NCI-H1930 (cell line): ENCODE results near the gene NNT.
"Not testable (repeated sequence)": the region's sequence is repeated elsewhere in the genome, so short reads cannot be mapped to it uniquely, and the experiment has no call there.

Experiments used
- DNase-seq, 2 experiments: peaks; one replicate each; lab custom pipeline; 2025; lab: John Stamatoyannopoulos, UW

Gene NNT

DNA sequence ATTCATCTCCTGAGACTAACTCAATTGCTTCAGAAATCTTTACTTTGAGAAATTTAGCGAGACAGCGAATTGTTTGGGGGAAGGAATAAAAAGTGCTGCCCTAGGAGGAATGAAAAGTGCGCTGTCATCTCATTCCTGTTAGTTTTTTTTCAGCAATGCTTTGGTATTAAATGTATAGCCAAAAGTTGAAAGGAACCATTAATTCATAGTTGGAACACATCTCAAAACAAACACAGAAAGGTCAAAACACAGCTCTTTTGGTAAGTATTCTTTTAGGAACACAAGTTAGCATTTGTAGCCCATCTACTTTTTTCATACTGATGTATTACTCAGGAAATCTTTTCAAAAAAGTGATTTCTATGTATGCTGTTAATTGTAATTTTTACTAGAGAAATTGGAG is 109.1 kb downstream of the NNT start:
- DNase-seq, result no peak

DNA sequence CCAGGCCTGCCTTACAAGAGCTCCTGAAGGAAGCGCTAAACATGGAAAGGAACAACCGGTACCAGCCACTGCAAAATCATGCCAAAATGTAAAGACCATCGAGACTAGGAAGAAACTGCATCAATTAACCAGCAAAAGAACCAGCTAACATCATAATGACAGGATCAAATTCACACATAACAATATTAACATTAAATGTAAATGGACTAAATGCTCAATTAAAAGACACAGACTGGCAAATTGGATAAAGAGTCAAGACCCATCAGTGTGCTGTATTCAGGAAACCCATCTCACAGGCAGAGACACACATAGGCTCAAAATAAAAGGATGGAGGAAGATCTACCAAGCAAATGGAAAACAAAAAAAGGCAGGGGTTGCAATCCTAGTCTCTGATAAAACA is 116.8 kb downstream of the NNT start:
- not testable (repeated sequence) for DNase-seq

DNA sequence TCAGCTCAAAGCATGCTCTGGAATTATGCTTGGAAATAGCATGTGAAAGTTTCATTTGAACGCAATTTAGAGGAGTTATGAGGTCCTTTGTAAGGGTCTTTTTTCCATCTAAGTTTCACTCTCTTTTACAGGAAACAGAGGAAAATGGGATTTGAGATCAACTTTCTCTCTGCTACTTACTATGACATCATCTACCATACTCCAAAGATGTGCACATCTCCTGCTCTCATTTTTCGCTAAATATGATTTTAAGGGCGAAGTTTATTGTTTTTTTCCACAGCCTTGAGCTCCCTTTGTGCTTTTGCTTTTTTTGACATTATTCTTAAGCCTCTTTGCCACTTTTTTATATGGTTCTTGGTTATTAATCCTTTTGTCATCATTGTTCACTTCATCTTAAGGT is 125.6 kb downstream of the NNT start:
- no peak for DNase-seq

DNA sequence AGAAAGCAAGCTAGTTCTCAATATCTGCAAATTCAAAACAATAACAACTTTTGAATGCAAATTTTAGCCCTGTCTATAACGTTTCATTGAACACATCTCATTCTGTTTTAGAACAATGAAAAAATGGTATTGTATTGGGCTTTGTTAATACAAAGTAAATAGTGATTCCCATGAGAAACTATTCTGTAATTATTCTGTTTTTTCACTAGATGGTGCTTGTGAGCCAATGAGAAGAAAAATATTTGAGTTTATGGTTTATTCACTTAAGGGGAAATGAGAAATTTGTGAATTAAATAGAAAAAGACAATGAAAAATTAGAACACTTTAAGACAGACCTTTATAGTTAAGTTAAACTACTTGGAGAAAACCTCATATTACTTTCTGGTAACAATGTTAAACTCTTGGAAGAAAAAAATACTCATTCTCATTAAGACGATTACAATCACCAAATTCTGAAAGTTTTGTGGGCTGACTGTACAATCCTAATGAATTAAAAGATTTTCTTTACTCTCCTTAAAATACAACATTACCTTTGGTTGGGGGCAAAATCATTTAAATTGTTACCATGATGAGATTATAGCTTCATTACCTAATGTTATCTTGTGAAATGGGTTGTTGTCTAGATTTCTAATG is 127.0 kb downstream of the NNT start:
- peak in 1 of 2 experiments; percentile 31 for DNase-seq

DNA sequence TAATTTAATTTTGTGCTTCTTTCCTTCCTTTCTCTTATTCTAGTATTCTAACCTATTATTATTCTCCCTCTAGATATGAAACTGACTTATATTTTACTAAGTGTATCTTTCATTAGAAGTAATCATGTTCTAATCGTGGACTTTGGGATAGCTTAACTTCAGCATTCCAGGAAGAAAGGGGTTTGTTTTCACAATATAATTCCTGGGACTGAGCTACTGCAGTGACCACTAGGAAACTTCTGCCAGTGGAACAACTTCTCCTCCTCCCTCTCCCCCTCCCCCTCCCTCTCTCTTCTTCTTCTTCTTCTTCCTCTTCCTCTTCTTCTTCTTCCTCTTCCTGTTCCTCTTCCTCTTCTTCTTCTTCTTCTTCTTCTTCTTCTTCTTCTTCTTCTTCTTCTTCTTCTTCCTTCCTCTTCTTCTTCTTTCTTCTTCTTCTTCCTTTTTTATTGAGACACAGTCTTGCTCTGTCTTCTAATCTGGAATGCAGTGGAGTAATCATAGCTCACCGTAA is 127.9 kb downstream of the NNT start:
- DNase-seq, result no peak

DNA sequence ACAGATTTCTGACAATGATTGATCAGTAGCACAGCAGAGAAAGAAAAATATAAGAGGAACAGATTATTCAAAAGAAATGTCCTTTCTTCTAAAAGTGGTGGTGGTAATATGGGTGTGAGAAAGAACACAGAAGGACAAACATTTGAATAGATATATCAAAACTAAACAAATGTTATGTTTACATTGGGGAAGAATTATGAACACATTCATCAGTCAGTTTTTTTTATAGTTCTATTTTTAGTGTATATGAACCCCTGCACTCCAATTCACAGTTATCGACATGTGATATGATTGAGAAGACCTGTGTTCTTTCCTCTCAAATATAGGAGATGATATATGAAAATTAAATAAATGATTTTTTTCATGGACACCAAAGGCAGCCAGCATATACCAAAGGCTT is 128.6 kb downstream of the NNT start:
- DNase-seq, result no peak

DNA sequence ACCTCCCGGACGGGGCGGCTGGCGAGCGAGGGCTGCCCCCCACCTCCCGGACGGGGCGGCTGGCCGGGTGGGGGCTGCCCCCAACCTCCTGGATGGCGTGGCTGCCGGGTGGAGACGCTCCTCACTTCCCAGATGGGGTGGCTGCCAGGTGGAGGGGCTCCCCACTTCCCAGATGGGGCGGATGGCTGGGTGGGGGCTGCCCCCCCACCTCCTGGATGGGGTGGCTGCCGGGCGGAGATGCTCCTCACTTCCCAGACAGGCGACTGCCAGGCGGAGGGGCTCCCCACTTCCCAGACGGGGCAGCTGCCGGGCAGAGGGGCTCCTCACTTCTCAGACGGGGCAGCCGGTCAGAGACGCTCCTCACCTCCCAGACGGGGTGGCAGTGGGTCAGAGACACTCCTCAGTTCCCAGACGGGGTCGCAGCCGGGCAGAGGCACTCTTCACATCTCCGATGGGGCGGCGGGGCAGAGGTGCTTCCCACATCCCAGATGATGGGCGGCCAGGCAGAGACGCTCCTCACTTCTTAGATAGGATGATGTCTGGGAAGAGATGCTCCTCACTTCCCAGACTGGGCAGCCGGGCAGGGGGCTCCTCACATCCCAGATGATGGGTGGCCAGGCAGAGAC is 143.1 kb downstream of the NNT start:
- DNase-seq, result not testable (repeated sequence)

DNA sequence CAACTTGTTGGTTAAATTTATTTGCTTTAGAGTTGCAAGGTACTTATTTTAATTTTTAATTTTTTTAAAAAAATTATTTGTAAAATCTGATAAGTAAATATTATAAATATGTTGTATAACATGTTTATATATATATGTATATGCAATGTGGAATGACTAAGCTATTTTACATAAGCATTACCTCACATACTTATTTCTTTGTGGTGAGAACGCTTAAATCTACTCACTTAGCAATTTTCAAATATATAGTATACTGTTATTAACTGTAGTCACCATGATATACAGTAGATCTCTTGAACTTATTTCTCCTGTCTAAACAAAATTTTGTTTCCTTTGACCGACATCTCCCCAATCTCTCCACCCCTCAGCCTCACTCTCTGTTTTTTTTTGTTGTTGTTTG is 147.8 kb downstream of the NNT start:
- no peak for DNase-seq

DNA sequence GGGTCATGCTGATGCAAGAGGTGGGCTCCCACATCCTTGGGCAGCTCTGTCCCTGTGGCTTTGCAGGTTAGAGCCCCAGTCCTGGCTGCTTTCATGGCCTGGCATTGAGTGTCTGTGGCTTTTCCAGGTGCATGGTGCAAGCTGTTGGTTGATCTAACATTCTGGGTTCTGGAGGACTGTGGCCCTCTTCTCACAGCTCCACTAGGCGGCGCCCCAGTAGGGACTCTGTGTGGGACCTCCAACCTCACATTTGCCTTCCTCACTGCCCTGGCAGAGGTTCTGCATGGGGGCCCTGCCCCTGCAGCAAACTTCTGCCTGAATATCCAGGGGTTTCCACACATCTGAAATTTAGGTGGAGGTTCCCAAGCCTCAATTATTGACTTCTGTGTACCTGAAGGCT is 150.1 kb downstream of the NNT start:
- peak in 1 of 2 experiments; percentile 15 for DNase-seq
